GM18519 (cell line): ENCODE data around the gene CDC42EP3.

Source experiments
- ATAC-seq: cut with Tn5 transposase; IDR thresholded peaks from one replicate; pipeline ENCODE4 v1.9.1; 2021; ENCODE audit warnings: mild to moderate bottlenecking, moderate library complexity; ENCODE audit not compliant: unreplicated experiment, low FRiP score

CDC42EP3 gene

DNA sequence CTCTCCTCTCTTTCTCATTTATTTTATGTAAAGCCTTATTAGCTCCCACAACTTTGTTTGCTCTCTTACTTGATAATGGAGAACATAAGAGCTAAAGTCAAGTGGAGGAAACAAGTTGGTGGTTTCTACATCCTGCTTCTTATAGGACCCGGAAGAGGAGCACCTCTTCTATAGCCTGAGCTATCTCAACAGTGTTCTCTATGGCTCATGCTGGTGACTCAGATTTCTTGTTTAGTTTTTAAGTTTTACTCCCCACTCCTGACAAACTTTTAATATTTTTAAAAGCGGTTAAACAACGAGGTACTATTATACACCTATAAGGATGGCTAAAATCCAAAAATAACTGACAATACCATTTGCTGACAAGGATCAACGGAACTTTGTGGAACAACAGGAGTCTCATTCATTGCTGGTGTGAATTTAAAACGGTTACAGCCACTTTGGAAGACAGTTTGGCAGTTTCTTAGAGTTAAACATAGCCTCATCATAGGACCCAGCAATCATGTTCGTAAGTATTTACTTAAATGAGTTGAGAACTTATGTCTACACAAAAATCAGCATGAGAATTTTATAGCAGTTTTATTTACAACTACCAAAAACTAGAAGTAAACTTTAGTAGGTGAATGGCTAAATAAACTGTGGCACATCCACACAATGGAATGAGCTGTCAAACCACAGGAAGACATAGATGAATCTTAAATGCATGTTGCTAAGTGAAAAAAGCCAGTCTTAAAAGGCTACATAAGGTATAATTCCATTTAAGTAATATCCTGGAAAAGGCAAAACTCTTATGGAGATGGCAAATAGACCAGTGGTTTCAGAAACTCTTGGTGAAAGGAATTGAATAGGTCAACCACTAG, 12.7 kb upstream of the CDC42EP3 start:
- no peak for ATAC-seq

DNA sequence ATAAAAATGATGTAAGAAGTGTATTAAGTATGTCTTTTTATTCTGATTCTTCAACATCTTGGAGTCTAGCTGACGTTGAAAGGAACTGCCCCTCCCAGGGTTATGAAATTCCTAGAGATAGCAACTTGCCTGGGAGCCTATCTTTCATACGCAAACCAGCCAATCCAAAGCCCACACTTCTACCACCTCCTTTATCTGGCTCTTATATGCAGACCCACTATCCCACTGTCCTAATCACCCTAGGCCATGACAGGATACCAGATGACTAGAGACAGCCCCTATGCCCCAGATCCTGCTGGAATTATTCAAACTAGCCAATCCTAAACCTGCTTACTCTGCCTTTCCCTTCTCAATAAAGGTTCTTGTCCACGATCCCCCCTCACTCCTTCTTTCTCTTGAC, 11.8 kb upstream of the CDC42EP3 start:
- ATAC-seq: no peak

DNA sequence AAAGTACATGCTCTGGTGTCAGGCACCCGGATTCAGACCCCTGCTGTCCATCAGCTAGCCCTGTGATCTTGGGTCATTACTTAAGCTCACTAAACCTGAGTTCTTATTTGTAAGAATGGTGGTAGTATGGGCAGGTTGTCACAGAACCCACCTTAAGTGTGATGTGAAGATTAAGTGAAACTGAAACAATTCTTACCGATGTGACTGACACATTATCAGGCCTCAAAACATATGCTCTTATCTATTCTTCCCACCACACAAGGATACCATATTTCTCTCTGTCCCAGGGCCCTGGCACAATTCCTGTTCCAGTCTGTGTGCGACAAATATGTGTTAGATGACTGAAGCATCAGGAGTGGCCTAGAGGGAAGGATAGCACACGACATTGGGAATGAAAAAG, 11.0 kb upstream of the CDC42EP3 start:
- ATAC-seq: no peak

DNA sequence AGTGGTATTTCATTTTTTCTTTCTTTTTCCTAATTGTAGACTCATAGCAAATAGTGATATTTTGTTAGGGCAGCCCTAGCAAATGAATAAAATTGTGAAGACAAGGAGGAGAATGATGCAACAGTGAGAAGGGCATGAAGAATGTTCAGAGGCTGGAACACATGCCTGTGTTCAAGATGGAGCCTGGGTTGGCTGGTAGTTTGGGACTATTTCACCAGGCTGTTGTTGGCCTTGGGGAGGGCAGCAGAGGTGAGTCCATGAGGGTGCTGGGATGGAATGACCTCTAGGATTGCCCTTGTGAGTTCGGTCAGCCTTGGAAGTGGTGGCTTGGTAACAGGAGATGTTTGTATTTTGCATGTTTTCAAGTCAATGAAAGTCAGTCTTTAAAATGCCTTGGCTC, 10.1 kb upstream of the CDC42EP3 start:
- ATAC-seq: no peak

DNA sequence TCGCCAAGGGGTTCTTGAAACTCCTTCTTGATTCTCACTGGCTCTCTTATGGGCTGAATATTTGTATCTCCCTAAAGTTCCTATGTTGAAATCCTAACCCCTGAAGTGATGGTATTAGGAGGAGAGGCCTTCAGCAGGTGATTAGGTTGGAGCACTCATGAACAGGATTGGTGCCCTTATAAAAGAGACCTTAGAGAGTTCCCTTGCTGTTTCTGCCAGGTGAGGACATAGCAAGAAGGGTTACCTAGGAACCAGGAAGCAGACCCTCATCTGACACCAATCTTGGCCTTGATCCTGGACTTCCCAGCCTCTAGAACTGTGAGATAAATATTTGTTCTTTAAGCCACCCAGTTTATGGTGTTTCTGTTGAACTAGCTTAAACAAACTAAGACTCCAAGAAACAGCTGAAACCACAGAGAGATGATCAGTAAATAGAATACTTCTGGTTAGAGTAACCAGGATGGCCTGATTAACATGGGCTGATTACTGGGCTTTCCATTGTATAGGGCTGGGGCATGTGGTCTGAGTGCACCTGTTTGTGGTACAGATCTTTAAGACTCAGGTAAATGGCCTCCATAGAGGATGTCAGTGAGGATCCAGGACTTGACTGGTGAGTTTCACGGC, 7.7 kb upstream of the CDC42EP3 start:
- ATAC-seq: no peak

DNA sequence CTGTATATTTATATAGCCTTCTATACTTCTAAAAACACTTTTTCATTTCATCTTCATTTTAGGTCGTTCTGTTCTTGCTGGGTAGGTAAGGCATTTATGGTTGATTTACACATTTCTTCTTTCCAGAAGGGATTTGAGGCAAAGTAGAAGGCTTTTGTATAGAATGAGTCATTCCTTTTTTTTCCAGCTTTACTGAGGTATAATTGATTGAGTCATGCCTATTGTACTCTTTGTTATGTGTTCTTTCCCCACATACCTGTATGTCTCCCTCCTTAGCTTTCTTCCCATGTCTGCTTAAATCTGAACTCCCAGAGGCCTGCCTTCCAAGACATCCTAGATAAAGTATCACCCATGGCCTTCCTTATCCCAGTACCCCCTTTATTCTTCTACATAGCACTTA, 4.8 kb upstream of the CDC42EP3 start:
- no peak for ATAC-seq

DNA sequence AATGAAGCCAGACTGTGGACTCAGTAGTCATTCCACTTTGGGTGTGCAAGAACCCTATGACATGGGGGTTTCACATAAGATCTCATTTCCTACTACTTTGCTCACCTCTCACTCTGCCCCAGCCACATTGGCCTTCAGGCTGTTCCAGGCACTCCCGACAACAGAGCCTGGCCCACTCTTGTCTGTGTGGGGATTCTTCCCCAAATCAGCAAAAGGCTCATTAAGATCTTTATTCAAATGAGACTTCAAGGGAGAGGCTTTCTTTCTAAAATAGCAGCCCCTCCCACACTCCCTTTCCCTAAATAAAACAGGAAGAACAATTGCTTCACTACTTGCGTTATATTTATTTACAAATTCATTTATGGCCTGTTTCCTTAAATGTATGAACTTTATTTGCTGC, 3.5 kb upstream of the CDC42EP3 start:
- ATAC-seq: no peak

DNA sequence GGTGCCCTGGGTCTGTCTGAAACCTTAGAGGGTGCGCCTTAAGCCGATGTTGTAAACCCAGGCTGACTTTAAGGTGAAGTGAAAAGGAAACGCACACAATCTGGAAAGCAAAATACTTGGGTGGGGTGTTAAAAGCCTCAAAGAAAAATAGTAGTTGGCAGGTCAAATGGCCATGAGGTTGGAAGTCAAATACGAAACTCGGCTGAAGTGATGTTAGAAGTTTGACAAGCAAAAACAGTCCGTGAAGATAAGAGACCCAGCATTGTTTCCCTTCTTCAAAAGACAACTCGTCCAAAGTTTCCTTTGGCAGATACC, 1.4 kb upstream of the CDC42EP3 start:
- ATAC-seq: no peak

DNA sequence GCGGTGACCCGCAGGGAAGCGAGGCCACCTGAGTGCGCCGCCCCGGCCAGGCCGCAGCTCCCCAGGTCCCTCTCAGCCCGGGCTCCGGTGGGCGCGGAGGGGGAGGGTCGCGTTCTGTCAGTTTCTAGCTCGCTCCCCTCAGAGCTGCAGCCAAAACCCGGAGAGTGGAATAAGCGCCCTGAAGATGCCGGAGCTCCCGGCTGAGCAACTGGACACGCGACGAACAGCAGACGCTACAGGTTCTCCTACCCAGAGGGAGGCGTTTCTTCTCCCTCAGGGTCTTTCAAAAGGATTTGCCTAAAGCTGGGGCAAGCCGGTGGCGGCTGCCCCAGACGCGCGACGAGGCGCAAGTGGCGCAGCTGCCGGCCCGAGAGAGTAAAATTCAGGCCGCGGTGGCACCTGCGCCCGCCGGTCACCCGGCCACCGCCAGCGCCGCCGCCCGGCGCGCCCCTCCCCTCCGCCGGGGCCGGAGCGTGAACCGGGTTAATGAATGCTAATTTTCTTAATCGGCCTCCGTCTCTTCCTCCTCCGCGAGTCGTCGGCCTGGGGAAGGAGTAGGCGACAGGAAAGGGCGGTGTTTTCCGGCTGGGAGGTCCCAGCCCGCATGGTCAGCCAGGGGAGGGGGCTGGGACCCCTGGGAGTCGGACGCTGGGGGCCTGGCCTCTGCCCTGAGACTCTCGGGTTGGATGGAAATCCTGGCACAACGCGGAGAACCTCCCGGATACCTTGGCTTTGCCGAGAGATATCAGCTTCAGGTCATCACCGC, 845 bp upstream of the CDC42EP3 start:
- ATAC-seq: peak; percentile 35

DNA sequence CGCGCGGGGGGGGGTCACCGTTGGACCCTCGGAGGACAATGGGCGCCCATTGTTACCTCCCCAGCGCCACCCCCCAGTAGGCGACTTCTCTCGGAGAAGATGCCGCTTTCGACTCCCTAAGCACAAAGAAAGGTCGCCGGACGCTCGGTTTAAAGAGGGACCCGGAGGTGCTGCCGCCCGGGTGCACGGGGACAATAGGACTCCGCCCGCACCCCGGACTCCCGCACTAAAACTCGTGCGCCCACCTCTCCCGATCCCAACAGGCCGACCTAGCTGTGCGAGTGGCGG, 318 bp upstream of the CDC42EP3 start:
- ATAC-seq: no peak

DNA sequence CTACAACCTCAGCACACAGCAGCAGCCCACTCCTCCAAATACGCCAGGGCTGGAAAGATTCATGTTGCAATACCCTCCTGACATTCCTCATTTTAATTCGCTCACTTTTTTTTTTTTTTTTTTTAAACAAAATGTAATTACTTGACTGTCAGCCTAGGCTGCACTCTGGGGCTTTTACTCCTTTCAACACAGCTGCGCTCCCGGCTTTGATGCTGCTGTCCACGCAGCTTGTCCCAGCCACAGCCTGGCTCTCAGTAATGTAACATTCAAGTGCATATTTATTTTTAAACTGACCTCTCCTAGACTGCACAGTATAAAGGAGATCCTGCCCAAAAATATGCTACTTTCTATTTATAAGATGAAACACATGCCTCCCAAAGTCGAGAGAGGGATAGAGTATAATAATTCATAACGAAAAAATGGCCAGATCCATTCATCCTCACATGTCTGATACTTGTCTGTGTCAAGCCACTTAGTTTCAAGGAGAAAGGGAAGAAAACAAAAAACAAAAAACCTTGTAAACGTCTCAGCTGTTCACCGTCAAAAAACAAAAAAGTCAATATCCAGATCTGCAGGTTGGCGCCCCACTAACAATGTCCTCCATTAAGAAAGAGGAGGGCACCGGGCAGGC, 949 bp downstream of the CDC42EP3 start:
- ATAC-seq: no peak

DNA sequence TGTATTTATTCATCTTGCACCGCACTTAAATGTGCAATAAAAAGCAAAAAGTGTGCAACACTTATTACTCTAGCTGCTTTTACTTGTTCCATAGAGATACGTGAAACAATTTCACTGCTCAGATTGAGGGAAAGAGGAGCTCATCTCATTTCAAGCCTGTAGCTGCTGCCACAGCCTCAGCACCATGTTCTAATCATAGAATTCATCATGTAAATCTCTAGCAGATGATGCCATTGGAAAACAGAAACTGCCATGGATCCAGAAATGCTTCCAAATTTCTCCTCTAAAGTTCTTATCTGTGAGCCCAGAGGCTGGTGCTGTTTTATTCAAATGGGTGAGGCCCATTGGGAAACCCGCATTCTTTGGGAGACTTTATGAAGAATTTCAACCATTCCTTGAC, 2.0 kb downstream of the CDC42EP3 start:
- no peak for ATAC-seq

DNA sequence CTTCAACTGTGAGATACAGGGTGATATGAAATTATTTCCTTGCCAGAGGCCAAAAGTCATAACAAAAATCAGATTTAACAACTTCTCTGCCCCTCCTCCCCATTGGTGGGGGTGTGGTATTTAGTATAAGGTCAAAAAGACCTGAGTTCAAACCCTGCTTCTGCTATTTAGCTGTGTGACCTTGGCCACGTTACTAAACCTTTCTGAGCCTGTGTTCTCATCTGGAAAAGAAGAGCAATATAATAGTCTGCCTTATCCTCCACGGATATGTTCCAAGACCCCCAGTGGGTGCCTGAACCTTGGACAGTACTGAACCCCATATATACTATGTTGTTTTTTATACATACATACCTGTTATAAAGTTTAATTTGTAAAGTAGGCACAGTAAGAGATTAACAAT, 3.7 kb downstream of the CDC42EP3 start:
- no peak for ATAC-seq

DNA sequence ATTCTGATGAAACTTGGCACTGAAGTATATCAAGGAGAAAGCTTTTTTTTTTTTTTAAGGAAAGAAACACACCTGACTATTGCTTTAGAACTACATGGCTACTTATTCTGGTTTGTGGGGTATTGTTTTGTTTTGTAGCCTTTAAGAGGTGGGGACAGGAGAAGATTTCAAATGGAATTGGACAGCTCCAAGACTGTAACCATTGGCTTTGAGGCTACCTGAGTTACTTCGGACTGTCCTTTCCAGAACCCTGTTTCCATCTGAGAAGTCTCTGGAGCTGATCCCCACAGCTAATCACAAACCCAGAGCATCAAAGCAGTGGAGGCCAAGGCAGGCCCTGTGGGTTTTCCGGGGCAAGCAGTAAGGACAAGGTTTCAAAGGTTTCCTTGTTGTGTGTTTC, 4.7 kb downstream of the CDC42EP3 start:
- no peak for ATAC-seq

DNA sequence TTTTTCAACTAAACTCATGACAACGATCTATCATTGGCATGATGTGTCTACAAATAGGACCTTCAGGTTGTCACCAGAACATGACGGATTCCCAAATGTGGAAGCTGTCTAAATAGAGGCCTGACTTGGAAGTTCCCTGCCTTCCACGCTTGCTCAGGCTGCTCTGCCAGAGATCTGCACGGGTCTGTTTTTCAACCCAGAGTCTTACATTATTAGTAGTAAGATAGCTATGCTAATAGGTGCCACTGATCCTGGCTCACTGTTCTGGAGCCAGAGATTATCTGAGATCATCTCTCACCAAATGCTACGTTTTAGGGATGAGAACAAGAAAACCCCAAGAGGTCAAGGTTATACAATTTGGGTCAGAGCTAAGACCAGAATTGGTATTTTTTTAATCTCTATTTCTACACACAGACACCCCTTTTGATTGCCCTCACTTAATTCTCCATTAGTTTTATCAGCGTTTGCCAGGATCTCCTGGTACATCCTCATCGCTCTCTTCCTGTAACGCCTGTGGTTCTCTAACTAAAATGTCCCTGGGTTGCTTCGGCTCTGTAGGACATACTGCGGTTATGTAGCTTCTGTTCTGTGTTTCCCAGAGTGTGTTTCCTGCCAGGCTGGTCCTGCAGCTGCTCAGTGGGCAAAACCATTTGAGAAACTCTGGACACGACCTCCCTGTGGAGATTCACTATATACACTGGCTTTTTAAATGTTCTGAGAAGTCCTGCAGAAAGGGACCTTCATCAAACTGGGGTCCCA, 5.7 kb downstream of the CDC42EP3 start:
- no peak for ATAC-seq

DNA sequence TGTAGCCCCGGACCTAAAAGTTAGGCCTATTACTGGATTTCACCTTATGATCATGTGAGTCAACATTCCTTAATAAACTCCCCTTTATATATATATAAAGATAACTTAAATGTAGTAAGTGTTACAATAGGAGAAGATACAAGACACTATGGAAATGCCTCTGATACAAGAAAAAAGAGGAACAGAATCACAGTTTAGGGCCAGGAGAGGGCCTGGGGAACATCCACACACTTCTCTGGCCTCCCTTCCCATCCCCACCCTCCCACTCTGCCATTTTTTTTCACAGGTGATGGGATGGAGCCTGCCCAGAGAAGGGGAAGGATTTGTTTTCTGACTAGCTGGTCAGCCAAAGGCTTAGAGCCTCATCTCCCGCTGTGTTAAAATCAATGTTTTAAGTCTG, 6.4 kb downstream of the CDC42EP3 start:
- ATAC-seq: no peak

DNA sequence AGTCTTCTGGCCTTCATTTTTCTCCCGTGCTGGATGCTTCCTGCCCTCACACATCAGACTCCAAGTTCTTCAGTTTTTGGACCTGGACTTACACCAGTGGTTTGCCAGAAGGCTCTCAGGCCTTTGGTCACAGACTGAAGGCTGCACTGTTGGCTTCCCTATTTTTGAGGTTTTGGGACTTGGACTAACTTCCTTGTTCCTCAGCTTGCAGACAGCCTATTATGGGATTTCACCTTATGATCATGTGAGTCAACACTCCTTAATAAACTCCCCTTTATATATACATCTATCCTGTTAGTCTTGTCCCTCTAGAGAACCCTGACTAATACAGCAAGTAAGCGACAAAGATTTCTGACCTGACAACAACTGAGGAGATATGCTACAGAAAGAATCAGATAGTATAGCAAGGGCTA, 7.2 kb downstream of the CDC42EP3 start:
- no peak for ATAC-seq

DNA sequence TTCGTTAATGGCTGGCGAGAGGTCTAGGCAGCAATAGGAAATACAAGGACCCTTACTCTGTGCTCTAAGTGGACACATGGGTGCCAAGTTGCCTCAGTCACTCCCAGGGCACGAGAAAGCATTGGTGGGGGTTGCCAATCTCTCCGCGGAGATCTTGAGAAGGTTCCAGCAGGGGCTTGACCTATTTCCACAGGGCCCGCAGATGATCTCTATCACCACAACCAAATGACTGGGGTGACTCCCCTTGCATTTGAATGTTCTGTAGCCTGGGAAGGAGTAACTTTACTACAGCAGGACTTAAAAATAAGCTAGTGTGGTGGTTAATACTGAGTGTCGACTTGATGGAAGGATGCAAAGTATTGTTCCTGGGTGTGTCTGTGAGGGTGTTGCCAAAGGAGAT, 8.1 kb downstream of the CDC42EP3 start:
- no peak for ATAC-seq

DNA sequence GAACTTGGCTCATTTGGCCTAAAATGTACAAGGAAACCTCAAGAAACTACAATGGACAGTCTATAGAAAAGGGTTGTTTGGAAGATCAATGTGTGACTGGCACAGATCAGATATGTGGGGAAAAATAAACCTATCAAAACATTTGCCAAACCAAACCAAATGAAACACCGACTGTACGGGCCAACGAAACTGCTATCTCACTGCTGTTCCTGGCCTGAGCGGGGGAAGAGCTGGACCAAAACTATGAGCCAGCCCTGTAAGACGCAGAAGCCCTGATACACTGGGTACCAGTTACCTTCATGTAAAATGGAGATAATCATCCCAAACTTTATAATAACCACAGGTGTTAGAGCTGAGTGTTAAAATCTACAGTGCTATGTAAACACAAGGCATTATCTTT, 11.7 kb downstream of the CDC42EP3 start:
- ATAC-seq: no peak

DNA sequence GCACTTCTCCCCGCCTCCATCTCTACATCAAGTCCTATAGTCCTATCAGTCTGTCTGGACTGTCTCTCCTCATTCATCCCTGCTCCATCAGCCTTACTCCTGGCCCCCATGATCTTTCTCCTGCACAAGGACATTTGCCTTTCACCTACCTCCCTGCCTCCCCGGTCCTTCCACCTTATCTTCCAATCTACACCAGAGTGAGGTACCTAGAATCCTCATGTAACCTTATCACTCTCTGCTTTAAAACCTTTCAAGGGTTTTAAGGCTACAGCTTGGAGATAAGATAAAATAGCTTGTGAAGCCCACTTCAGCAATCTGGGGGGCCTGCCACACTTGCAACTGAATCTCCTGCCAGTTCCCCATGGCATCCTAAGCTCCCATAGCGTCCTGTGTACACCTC, 12.8 kb downstream of the CDC42EP3 start:
- ATAC-seq: no peak

DNA sequence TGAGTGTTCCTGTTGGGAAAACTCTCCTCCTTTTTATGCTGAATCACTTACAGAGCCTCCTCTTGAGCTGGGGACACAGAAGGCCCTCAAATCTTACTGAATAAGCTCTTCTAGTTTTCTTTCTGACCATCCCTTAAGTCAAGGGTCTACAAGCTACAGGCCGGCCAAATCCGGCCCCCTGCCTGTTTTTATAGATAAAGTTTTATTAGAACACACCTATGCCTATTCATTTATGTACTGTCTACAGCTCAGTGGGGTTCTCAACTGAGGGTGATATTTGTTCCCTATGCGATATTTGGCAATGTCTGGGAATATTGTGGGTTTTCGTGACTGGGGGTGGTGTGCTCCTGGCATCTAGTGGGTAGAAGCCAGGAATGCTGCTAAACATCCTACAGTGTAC, 14.0 kb downstream of the CDC42EP3 start:
- ATAC-seq: no peak
